ENCODE measurements around the gene CCSER1.

Gene CCSER1

GRCh38 chr4:90128961-90129495 is 1.8 kb downstream of the CCSER1 start:
- no peak for DNase-seq

- no peak for DNase-seq
Measured at GRCh38 chr4:90130076-90130475, 2.9 kb downstream of the CCSER1 start.

GRCh38 chr4:90137555-90137954 is 10.4 kb downstream of the CCSER1 start:
- no peak for DNase-seq

- no peak for DNase-seq
Measured at GRCh38 chr4:90142081-90142480, 14.9 kb downstream of the CCSER1 start.

GRCh38 chr4:90145319-90145718 is 18.1 kb downstream of the CCSER1 start:
- DNase-seq = no peak

- DNase-seq = no peak
Measured at GRCh38 chr4:90146306-90146705, 19.1 kb downstream of the CCSER1 start.

GRCh38 chr4:90148574-90149148 is 21.5 kb downstream of the CCSER1 start:
- no peak for DNase-seq

- no peak for DNase-seq
Measured at GRCh38 chr4:90152024-90152423, 24.8 kb downstream of the CCSER1 start.

GRCh38 chr4:90159193-90159592 is 32.0 kb downstream of the CCSER1 start:
- DNase-seq = no peak

GRCh38 chr4:90160044-90160443 is 32.9 kb downstream of the CCSER1 start:
- DNase-seq = no peak

- no peak for DNase-seq
Measured at GRCh38 chr4:90162566-90162965, 35.4 kb downstream of the CCSER1 start.

- DNase-seq = no peak
Measured at GRCh38 chr4:90163872-90164271, 36.7 kb downstream of the CCSER1 start.

- no peak for DNase-seq
Measured at GRCh38 chr4:90165883-90166282, 38.7 kb downstream of the CCSER1 start.

- DNase-seq = no peak
Measured at GRCh38 chr4:90171491-90171890, 44.3 kb downstream of the CCSER1 start.

GRCh38 chr4:90174621-90175023 is 47.4 kb downstream of the CCSER1 start:
- DNase-seq = no peak

- DNase-seq = no peak
Measured at GRCh38 chr4:90181644-90182043, 54.5 kb downstream of the CCSER1 start.

GRCh38 chr4:90183254-90183653 is 56.1 kb downstream of the CCSER1 start:
- DNase-seq = no peak

GRCh38 chr4:90184560-90184959 is 57.4 kb downstream of the CCSER1 start:
- no peak for DNase-seq

GRCh38 chr4:90185416-90185815 is 58.2 kb downstream of the CCSER1 start:
- no peak for DNase-seq

- DNase-seq = no peak
Measured at GRCh38 chr4:90186229-90186628, 59.0 kb downstream of the CCSER1 start.

- no peak for DNase-seq
Measured at GRCh38 chr4:90187148-90187884, 60.1 kb downstream of the CCSER1 start.

GRCh38 chr4:90189178-90189577 is 62.0 kb downstream of the CCSER1 start:
- DNase-seq = no peak

GRCh38 chr4:90189946-90190345 is 62.8 kb downstream of the CCSER1 start:
- DNase-seq = no peak

- DNase-seq = no peak
Measured at GRCh38 chr4:90190525-90190924, 63.3 kb downstream of the CCSER1 start.
